Measurements from ENCODE around the gene DEGS1. TPM values are rescaled to one million over a fixed set of nuclear protein-coding genes. Genes with fewer than 3 reads are reported as not detected.

The DEGS1 gene
- total and polyA plus RNA-seq, 10 of the 15 experiments (the other 5 are each of a cell fraction or from before 2014, with no cell fraction given) = 16.5 to 133 (median 46.0) TPM

GRCh38 chr1:224133741-224134299 is 49.2 kb upstream of the DEGS1 start (continued):
- TF ChIP-seq CBX3 (IDR thresholded peaks at IDR 0.05; ENCODE audit: borderline replicate concordance, low read depth) (no peak), FOXK2 (IDR thresholded peaks at IDR 0.05) (no peak), CHD1 (IDR thresholded peaks at IDR 0.05; ENCODE audit: low read depth, low read length) (no peak)
- TF ChIP-seq, protein P1, sequence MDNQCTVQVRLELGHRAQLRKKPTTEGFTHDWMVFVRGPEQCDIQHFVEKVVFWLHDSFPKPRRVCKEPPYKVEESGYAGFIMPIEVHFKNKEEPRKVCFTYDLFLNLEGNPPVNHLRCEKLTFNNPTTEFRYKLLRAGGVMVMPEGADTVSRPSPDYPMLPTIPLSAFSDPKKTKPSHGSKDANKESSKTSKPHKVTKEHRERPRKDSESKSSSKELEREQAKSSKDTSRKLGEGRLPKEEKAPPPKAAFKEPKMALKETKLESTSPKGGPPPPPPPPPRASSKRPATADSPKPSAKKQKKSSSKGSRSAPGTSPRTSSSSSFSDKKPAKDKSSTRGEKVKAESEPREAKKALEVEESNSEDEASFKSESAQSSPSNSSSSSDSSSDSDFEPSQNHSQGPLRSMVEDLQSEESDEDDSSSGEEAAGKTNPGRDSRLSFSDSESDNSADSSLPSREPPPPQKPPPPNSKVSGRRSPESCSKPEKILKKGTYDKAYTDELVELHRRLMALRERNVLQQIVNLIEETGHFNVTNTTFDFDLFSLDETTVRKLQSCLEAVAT (IDR thresholded peaks at IDR 0.05) = no peak

DNA sequence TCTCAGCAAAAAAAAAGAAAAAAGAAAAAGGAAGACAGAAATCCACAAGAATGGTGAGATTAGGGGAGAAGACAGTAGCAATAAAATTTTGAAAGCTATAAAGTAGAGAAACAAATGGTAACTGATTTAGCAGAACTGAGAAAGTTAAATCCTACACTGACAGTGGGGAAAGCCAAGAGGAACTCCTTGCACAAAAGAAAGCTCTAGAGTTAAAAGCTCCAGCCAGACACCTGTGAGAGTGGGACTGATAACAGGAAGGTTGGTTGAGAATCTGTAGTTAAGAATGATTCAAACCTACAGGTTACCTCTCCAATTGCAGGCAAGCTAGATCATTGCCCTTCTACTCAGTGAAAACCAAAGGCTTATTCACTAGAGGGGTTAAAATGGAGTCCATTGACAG is 45.5 kb upstream of the DEGS1 start:
- CTCF ChIA-PET = interaction anchor here (0.8 to 2.0 kb wide), 4 partner anchors 16 to 320 kb away, joined by 3 to 8 read pairs (median 4); no protein-coding TSS in a partner anchor
- H2AFZ ChIP-seq (ENCODE audit: control insufficient read depth, low read depth, low read length) = no peak overlapping the region
- no peaks in the 10 kb centered on the region for H3K9me3 ChIP-seq (replicated peaks; ENCODE audit: control insufficient read depth, insufficient read depth, low read length)
- H3K27ac ChIP-seq (ENCODE audit: control insufficient read depth, insufficient read depth) = no peak overlapping the region
- DNase-seq (ENCODE audit: low read depth, low spot score) (no peak), ATAC-seq (no peak), FAIRE-seq (no peak)
- no peaks in the 10 kb centered on the region for H4K20me1 ChIP-seq (ENCODE audit: control insufficient read depth, insufficient read depth)
- RAD21 ChIA-PET (ENCODE audit: unreplicated experiment) = interaction anchor here (1.0 kb wide), 1 partner anchor 32 kb away, joined by 3 read pairs; no protein-coding TSS in a partner anchor
- in situ Hi-C loops (cut with MboI) (no loop called here), intact Hi-C loops (cut with micrococcal nuclease; ENCODE audit: unreplicated experiment) (no loop called here)
- BruUV-seq (replicated peaks) = TSS peak; percentile 43
- no peak overlapping the region for H3K4me3 ChIP-seq
- TF ChIP-seq ZNF384 (IDR thresholded peaks at IDR 0.05; ENCODE audit: borderline replicate concordance, low read depth, low read length) (no peak), GATAD2B (conservative IDR thresholded peaks at IDR 0.05; ENCODE audit: low read depth) (no peak), CUX1 (IDR thresholded peaks at IDR 0.05; ENCODE audit: insufficient replicate concordance, low read depth, low read length) (no peak), PAX8 (IDR thresholded peaks at IDR 0.05) (no peak)
- TF ChIP-seq, protein P1 (IDR thresholded peaks at IDR 0.05) = no peak
- H3K4me2 ChIP-seq (ENCODE audit: control insufficient read depth, insufficient read depth) = no peak overlapping the region
- peaks cover 0 to 10% of the 10 kb centered on the region in 2 experiments; a peak in 2 of 4 replicates for H3K36me3 ChIP-seq (ENCODE audit: control insufficient read depth in 2 of 2, insufficient read depth in 2 of 2, low read length in 1 of 2)
- H3K79me2 ChIP-seq (ENCODE audit: control insufficient read depth, insufficient read depth, low read length) = no peaks in the 10 kb centered on the region
- no peaks in the 10 kb centered on the region for H3K27me3 ChIP-seq (replicated peaks in 1 of 2; ENCODE audit: control insufficient read depth in 2 of 2, insufficient read depth in 2 of 2, low read length in 1 of 2)
- POLR2A ChIA-PET = no interaction called here
- no peaks in the 10 kb centered on the region for H3K4me1 ChIP-seq (ENCODE audit: control insufficient read depth, insufficient read depth, low read length)
- SMC1A ChIA-PET (ENCODE audit: uncharacterized antibody, unreplicated experiment) = interaction anchor here (0.6 to 0.8 kb wide), 2 partner anchors 8 to 54 kb away, joined by 3 read pairs; no protein-coding TSS in a partner anchor
- H3K9ac ChIP-seq (ENCODE audit: control insufficient read depth, insufficient read depth, low read length) = no peak overlapping the region
